Type B pancreatic cell (in vitro differentiated cells): ENCODE measurements around the gene NRP2. TPM values are rescaled to one million over a fixed set of nuclear protein-coding genes. Genes with fewer than 3 reads are reported as not detected.

Experiments used
- DNase-seq: peaks from one replicate; pipeline ENCODE4 v3.0.0; 2021; ENCODE audit warnings: mixed read lengths; ENCODE audit not compliant: unreplicated experiment; ENCODE audit errors: extremely low spot score
- H3K27ac Mint-ChIP-seq: 2 replicates; pipeline ENCODE4 v1.8.0; 2021; ENCODE audit warnings: mild to moderate bottlenecking, mixed read lengths
- H3K27me3 Mint-ChIP-seq: 2 replicates; pipeline ENCODE4 v1.8.0; 2021; ENCODE audit warnings: mixed read lengths
- H3K36me3 Mint-ChIP-seq: 2 replicates; pipeline ENCODE4 v1.8.0; 2021; ENCODE audit warnings: mixed read lengths
- H3K4me1 Mint-ChIP-seq: one replicate; pipeline ENCODE4 v1.8.0; 2021; ENCODE audit warnings: mixed read lengths; ENCODE audit not compliant: unreplicated experiment
- H3K4me3 Mint-ChIP-seq: 2 replicates; pipeline ENCODE4 v1.8.0; 2021; ENCODE audit warnings: mild to moderate bottlenecking, mixed read lengths
- H3K9me3 Mint-ChIP-seq: 2 replicates; pipeline ENCODE4 v1.8.0; 2021; ENCODE audit warnings: mixed read lengths
- CTCF ChIP-seq: fragments of 200-600 bp; sonication (generic); conservative IDR thresholded peaks from 2 replicates; pipeline ENCODE4 v1.5.0; 2021; ENCODE audit warnings: antibody characterized with exemption, mild to moderate bottlenecking
- total RNA-seq: library from RNA; stranded (reverse); gene quantifications from 2 replicates; pipeline ENCODE4 v1.2.1, GENCODE V29; 2021; ENCODE audit warnings: low replicate concordance

Gene NRP2
- total RNA-seq, 1 donor from 2014 or later: 109 TPM

- TF ChIP-seq CTCF: no peak
- H3K27me3 Mint-ChIP-seq: no peaks in the 10 kb centered on the region
- H3K27ac Mint-ChIP-seq: no peak overlapping the region
- no peaks in the 10 kb centered on the region for H3K9me3 Mint-ChIP-seq
- peaks cover 60% of the 10 kb centered on the region for H3K4me1 Mint-ChIP-seq
- DNase-seq: no peak
- H3K4me3 Mint-ChIP-seq: no peak overlapping the region
- peaks cover 38% of the 10 kb centered on the region for H3K36me3 Mint-ChIP-seq
Observed at GRCh38 chr2:205732314-205732713, 50.0 kb downstream of the NRP2 start.

- H3K4me1 Mint-ChIP-seq: peaks cover 62% of the 10 kb centered on the region
- no peak for DNase-seq
- H3K9me3 Mint-ChIP-seq: no peaks in the 10 kb centered on the region
- TF ChIP-seq CTCF: no peak
- H3K27ac Mint-ChIP-seq: no peak overlapping the region
- H3K27me3 Mint-ChIP-seq: no peaks in the 10 kb centered on the region
- no peak overlapping the region for H3K4me3 Mint-ChIP-seq
- peaks cover 37% of the 10 kb centered on the region for H3K36me3 Mint-ChIP-seq
Observed at GRCh38 chr2:205733082-205733481, 50.8 kb downstream of the NRP2 start.

- Mint-ChIP-seq H3K4me3 (no peak overlapping the region), H3K4me1 (peaks cover 63% of the 10 kb centered on the region), H3K27ac (peak overlapping the region; percentile 71), H3K9me3 (no peaks in the 10 kb centered on the region), H3K27me3 (no peaks in the 10 kb centered on the region), H3K36me3 (peaks cover 33% of the 10 kb centered on the region)
- DNase-seq: no peak
- TF ChIP-seq CTCF: no peak
Observed at GRCh38 chr2:205733648-205734047, 51.3 kb downstream of the NRP2 start.

- no peaks in the 10 kb centered on the region for H3K9me3 Mint-ChIP-seq
- no peak for TF ChIP-seq CTCF
- DNase-seq: no peak
- no peak overlapping the region for H3K4me3 Mint-ChIP-seq
- peaks cover 58% of the 10 kb centered on the region for H3K4me1 Mint-ChIP-seq
- H3K27me3 Mint-ChIP-seq: no peaks in the 10 kb centered on the region
- peak overlapping the region; percentile 71 for H3K27ac Mint-ChIP-seq
- peaks cover 32% of the 10 kb centered on the region for H3K36me3 Mint-ChIP-seq
Observed at GRCh38 chr2:205734436-205735037, 52.2 kb downstream of the NRP2 start.

- DNase-seq: no peak
- no peaks in the 10 kb centered on the region for H3K9me3 Mint-ChIP-seq
- no peaks in the 10 kb centered on the region for H3K27me3 Mint-ChIP-seq
- TF ChIP-seq CTCF: no peak
- H3K36me3 Mint-ChIP-seq: peaks cover 39% of the 10 kb centered on the region
- peaks cover 36% of the 10 kb centered on the region for H3K4me1 Mint-ChIP-seq
- no peak overlapping the region for H3K4me3 Mint-ChIP-seq
- no peak overlapping the region for H3K27ac Mint-ChIP-seq
Observed at GRCh38 chr2:205738117-205738968, 56.0 kb downstream of the NRP2 start.
